ENCODE data around the gene TXNDC2. TPM values are rescaled to one million over a fixed set of nuclear protein-coding genes. Genes with fewer than 3 reads are reported as not detected.

Gene TXNDC2
- polyA plus RNA-seq, 2 donors: 0.06 TPM; not detected in 1

DNA sequence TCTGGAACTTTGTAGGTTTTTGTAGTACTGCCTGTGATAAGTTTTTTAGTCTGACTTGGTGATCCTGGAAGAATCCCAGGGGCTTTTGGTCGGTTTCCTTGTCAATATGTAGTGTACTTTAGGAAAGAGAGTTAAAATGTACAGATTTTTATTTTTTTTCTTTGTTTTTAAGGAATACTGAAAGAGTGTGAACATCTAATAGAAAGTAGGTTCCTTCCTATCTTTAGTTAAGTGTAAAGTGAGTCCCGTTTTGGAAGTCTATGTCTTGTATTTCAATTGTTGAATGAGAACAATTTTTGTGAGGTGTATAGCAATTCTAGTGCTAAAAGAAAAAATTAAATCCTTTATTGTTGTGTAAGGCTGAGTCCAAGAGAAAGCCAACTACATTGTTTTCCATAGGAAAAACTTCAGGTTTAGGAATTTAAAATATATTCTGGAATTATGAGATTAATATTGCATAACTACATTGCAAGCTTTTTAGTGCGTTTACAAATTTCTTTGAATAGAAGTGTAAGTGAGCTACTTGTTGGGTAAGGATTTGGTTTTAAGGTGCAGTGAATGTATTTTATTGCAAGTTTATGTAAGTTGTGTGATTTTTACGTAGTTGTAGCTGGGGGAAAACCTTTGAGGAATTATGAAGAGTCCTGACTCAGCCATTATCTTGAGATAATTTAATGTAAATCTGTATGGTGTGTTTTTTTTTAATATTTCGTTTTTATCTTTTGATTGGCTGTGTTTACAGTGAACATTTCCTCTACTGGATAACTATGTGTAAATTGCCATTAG is 29.7 kb downstream of the TXNDC2 start:
- 5 to 8% methylated on average over 5 of the region's 5 CpGs for WGBS, 2 donors
- Histone ChIP-seq H3K4me3 (ENCODE audit: low read depth in 1 of 2, low read length in 2 of 2) (peak overlapping the region; percentile 85 to 90), H3K4me1 (ENCODE audit: control insufficient read depth in 2 of 2, insufficient read depth in 2 of 2, low read length in 1 of 2) (peaks cover 2 to 7% of the 10 kb centered on the region in 2 donors), H3K27ac (ENCODE audit: low read depth in 2 of 2, low read length in 1 of 2) (peak overlapping the region; percentile 98 to 100), H3K36me3 (ENCODE audit: control insufficient read depth in 2 of 2, insufficient read depth in 2 of 2, low read length in 1 of 2) (no peaks in the 10 kb centered on the region), H3K9me3 (ENCODE audit: control insufficient read depth in 2 of 2, insufficient read depth in 1 of 2, low read depth in 1 of 2, low read length in 1 of 2) (no peaks in the 10 kb centered on the region), H3K27me3 (ENCODE audit: control insufficient read depth in 1 of 2, insufficient read depth in 2 of 2, low read length in 2 of 2) (no peaks in the 10 kb centered on the region)

DNA sequence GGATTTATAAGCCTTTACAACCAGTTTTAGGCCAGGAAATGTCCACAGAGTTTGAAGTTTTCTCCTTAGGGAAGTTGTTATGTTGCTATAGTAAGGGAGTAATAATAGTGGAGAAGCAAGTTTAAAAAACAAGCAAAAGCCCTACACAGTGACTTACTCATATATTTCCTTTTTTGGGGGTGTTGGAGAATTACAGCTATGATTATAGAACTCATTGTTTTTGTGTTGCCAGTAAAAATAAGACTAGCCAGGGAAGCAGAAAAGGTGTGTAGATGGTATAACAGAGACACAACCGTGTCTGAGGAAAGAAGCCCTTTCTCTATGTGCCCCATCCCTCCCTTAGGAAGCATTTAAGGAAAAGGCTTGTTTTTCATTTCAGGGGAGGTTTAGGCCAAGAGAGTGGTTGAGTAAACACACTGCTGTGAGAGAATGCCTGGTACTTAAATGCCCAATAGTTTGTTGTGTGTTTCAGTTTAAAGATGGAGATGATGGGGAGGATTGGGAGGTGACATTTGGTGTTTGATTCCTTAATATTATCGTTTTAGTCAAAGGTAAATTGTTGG is 30.4 kb downstream of the TXNDC2 start:
- Histone ChIP-seq H3K4me1 (ENCODE audit: control insufficient read depth in 2 of 2, insufficient read depth in 2 of 2, low read length in 1 of 2) (peaks cover 2 to 8% of the 10 kb centered on the region in 2 donors), H3K4me3 (ENCODE audit: low read depth in 1 of 2, low read length in 2 of 2) (peak overlapping the region in 1 of 2 donors; percentile 90), H3K27ac (ENCODE audit: low read depth in 2 of 2, low read length in 1 of 2) (peak overlapping the region; percentile 52 to 73), H3K9me3 (ENCODE audit: control insufficient read depth in 2 of 2, insufficient read depth in 1 of 2, low read depth in 1 of 2, low read length in 1 of 2) (no peaks in the 10 kb centered on the region), H3K27me3 (ENCODE audit: control insufficient read depth in 1 of 2, insufficient read depth in 2 of 2, low read length in 2 of 2) (no peaks in the 10 kb centered on the region), H3K36me3 (ENCODE audit: control insufficient read depth in 2 of 2, insufficient read depth in 2 of 2, low read length in 1 of 2) (no peaks in the 10 kb centered on the region)
- 4 to 5% methylated on average over 2 of the region's 2 CpGs for WGBS, 2 donors

DNA sequence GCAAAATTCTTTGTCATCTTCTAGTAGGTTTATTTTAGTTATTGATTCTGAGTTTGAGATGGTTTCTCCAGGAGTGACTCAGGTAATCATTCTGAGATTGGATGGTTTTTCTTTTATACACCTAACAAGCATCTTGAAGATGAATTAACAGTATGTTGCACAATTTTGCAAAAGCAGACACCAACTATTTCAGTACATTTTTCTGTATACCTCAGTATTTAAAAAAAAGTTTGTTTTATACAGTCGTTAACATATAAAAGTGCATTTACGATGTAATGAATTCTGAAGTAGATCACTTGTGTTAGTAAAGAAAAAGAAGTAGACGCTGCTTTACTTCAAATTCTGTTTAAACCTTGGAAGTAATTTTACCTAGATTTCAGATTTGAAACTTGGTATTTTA is 31.0 kb downstream of the TXNDC2 start:
- Histone ChIP-seq H3K4me3 (ENCODE audit: low read depth in 1 of 2, low read length in 2 of 2) (no peak overlapping the region), H3K36me3 (ENCODE audit: control insufficient read depth in 2 of 2, insufficient read depth in 2 of 2, low read length in 1 of 2) (no peaks in the 10 kb centered on the region), H3K27me3 (ENCODE audit: control insufficient read depth in 1 of 2, insufficient read depth in 2 of 2, low read length in 2 of 2) (no peaks in the 10 kb centered on the region), H3K9me3 (ENCODE audit: control insufficient read depth in 2 of 2, insufficient read depth in 1 of 2, low read depth in 1 of 2, low read length in 1 of 2) (no peaks in the 10 kb centered on the region), H3K27ac (ENCODE audit: low read depth in 2 of 2, low read length in 1 of 2) (no peak overlapping the region), H3K4me1 (ENCODE audit: control insufficient read depth in 2 of 2, insufficient read depth in 2 of 2, low read length in 1 of 2) (peaks cover 2 to 8% of the 10 kb centered on the region in 2 donors)
- 71 to 73% methylated on average over 3 of the region's 3 CpGs for WGBS, 2 donors

DNA sequence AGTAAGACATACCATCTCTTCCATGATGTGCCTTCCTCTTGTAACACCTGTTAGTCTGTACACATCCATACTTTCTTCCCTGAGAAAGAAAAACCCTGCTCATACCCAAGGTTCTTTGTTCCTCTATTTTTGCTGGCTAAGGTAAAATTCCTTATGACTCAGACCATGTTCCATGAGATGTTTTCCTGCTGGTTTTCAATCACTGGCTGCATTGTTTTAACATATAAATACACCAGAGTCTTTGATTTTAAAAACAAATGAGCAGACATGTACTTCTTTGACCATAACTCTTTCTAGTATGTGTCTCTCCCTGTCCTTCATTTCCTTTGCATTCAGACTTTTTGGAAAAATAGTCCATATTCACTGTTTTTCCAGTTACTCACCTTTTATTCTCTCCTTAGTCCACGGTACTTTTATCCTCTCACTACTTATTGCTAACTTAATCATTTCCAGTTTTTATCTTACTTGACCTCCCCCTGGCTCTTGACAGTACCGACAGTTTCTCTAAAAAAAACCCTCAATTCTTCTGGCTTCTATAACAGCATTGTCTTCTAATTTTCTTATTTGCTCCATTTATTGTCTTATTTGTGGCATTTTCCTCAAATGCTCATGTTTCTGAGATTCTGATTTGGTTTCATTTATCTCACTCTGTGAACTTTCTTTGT is 32.4 kb downstream of the TXNDC2 start:
- no peak overlapping the region for H3K4me3 ChIP-seq (ENCODE audit: low read depth in 1 of 2, low read length in 2 of 2)
- no peak overlapping the region for H3K27ac ChIP-seq (ENCODE audit: low read depth in 2 of 2, low read length in 1 of 2)
- H3K4me1 ChIP-seq (ENCODE audit: control insufficient read depth in 2 of 2, insufficient read depth in 2 of 2, low read length in 1 of 2): peaks cover 2 to 8% of the 10 kb centered on the region in 2 donors
- no peaks in the 10 kb centered on the region for H3K27me3 ChIP-seq (ENCODE audit: control insufficient read depth in 1 of 2, insufficient read depth in 2 of 2, low read length in 2 of 2)
- no peaks in the 10 kb centered on the region for H3K9me3 ChIP-seq (ENCODE audit: control insufficient read depth in 2 of 2, insufficient read depth in 1 of 2, low read depth in 1 of 2, low read length in 1 of 2)
- no peaks in the 10 kb centered on the region for H3K36me3 ChIP-seq (ENCODE audit: control insufficient read depth in 2 of 2, insufficient read depth in 2 of 2, low read length in 1 of 2)
- 18 to 26% methylated on average over 2 of the region's 2 CpGs for WGBS, 2 donors

DNA sequence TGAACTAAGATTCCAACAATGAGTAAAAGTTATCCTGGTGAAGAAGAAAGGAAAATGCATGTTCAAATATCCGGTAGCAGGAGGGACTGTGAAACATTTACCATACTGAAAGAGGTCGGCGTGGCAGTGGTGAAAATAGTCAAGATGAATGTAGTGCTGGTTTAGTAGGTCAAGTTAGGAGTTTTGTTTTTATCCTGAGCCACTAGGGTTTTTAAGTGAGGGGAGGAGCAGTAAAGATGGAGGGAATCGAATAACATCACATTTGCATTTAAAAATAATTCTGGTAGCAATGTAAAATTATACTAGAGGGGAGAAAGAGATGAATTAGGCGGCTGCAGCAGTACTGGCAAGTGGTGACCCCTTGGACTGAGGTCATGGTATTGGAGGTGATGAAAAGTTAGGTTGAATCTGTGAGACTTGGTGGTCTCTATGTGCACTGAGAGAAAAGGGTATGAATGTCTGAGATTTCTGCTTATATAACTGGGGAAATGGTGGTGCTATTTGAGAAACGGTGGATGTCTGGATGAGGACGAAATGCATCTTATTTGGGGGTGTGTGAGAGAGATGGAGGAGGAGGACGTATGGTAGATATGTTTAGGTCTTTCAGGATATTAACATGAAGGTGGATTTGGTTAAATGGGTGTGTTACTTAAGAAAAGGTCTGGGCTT is 33.9 kb downstream of the TXNDC2 start:
- H3K4me1 ChIP-seq (ENCODE audit: control insufficient read depth in 2 of 2, insufficient read depth in 2 of 2, low read length in 1 of 2): peaks cover 2 to 8% of the 10 kb centered on the region in 2 donors
- no peaks in the 10 kb centered on the region for H3K36me3 ChIP-seq (ENCODE audit: control insufficient read depth in 2 of 2, insufficient read depth in 2 of 2, low read length in 1 of 2)
- no peaks in the 10 kb centered on the region for H3K9me3 ChIP-seq (ENCODE audit: control insufficient read depth in 2 of 2, insufficient read depth in 1 of 2, low read depth in 1 of 2, low read length in 1 of 2)
- H3K27ac ChIP-seq (ENCODE audit: low read depth in 2 of 2, low read length in 1 of 2): no peak overlapping the region
- no peaks in the 10 kb centered on the region for H3K27me3 ChIP-seq (ENCODE audit: control insufficient read depth in 1 of 2, insufficient read depth in 2 of 2, low read length in 2 of 2)
- WGBS, 2 donors: 68 to 69% methylated on average over 8 of the region's 8 CpGs
- no peak overlapping the region for H3K4me3 ChIP-seq (ENCODE audit: low read depth in 1 of 2, low read length in 2 of 2)

DNA sequence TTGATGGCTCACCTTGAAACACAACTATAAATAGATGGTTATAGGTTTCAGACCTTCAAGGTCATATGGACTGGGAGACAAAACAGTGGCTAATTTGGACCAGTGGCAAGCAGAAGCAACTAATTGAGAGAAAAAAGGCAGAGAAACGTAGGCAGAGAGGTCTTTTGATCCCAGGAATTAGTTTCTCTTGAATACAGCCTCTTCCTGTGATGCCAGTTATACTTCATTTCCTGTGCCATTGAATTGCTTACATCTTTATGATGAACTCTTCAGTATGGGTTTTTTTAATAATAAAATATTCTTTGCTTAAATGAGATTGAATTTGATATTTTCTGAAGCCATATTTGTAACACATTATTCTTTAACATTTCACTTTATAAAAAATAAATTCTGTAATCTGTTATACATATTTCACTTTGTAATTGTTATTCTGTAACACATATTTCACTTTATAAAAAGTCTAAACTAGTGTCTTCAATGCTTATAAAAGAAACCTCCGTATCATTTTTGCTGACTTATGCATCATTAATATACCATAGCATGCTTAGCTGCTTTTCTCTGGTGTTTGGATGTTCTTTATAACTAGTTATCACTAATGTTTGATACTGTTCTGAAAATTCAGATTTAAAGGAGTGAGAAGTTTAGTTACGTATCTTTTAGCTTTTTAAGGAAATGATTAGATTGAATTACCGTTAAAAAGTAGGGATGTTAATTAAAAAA is 37.0 kb downstream of the TXNDC2 start:
- H3K27me3 ChIP-seq (ENCODE audit: control insufficient read depth in 1 of 2, insufficient read depth in 2 of 2, low read length in 2 of 2): no peaks in the 10 kb centered on the region
- no peak overlapping the region for H3K27ac ChIP-seq (ENCODE audit: low read depth in 2 of 2, low read length in 1 of 2)
- H3K4me1 ChIP-seq (ENCODE audit: control insufficient read depth in 2 of 2, insufficient read depth in 2 of 2, low read length in 1 of 2): peaks cover 2 to 8% of the 10 kb centered on the region in 2 donors

DNA sequence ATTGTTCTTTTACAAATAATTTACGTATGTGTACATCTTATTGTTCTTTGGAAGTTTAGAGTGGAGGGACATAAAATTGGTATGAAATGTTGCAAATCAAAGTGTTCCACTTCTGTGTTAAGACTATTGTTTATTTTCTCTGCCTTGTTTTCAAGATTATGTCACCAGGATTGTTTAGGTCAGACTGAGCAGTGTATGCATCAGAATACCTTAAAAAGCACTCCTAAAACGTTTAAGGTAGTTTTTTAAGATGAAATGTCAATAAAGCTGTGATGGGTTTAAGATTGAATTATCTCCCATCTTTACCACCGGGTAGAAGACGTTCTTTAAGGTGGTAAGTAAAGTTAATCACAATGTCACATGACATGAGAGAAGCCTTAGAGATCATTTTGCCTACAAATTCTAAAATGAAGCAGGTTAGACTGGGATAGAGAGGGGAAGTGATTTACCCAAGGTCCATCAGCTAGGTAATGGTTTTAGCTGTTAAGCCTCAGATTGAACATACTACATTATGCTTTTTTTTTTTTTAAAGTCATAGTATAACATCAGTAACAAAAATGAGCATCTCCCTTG is 38.7 kb downstream of the TXNDC2 start:
- peaks cover 0 to 5% of the 10 kb centered on the region in 2 donors for H3K4me1 ChIP-seq (ENCODE audit: control insufficient read depth in 2 of 2, insufficient read depth in 2 of 2, low read length in 1 of 2)
- 29 to 31% methylated on average over 4 of the region's 4 CpGs for WGBS, 2 donors

More for the DNA sequence above, 37.0 kb downstream of the TXNDC2 start:
- WGBS, 2 donors: 49 to 55% methylated on average over 4 of the region's 4 CpGs
- Histone ChIP-seq H3K36me3 (ENCODE audit: control insufficient read depth in 2 of 2, insufficient read depth in 2 of 2, low read length in 1 of 2) (no peaks in the 10 kb centered on the region), H3K9me3 (ENCODE audit: control insufficient read depth in 2 of 2, insufficient read depth in 1 of 2, low read depth in 1 of 2, low read length in 1 of 2) (no peaks in the 10 kb centered on the region), H3K4me3 (ENCODE audit: low read depth in 1 of 2, low read length in 2 of 2) (no peak overlapping the region)

DNA sequence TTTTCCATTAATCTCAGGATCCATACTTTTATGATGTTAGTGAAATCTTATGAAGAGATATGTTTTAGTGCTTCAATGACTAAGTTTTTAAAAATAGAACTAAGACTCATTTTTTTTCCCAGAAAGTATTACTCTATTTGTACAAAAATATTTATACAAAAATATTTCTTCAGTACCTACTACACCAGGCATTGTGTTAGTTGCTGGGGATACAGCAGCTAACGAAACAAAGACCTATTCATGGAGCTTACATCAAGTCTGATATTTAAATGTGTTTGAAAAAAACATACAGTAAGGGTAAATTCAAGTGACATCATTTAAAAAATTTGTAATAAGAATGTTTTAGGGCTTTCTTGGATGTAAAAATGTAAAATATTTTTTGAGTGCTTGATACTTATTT is 39.6 kb downstream of the TXNDC2 start:
- Histone ChIP-seq H3K27ac (ENCODE audit: low read depth in 2 of 2, low read length in 1 of 2) (no peak overlapping the region), H3K4me1 (ENCODE audit: control insufficient read depth in 2 of 2, insufficient read depth in 2 of 2, low read length in 1 of 2) (peaks cover 0 to 1% of the 10 kb centered on the region in 2 donors), H3K36me3 (ENCODE audit: control insufficient read depth in 2 of 2, insufficient read depth in 2 of 2, low read length in 1 of 2) (no peaks in the 10 kb centered on the region), H3K4me3 (ENCODE audit: low read depth in 1 of 2, low read length in 2 of 2) (no peak overlapping the region), H3K9me3 (ENCODE audit: control insufficient read depth in 2 of 2, insufficient read depth in 1 of 2, low read depth in 1 of 2, low read length in 1 of 2) (no peaks in the 10 kb centered on the region), H3K27me3 (ENCODE audit: control insufficient read depth in 1 of 2, insufficient read depth in 2 of 2, low read length in 2 of 2) (no peaks in the 10 kb centered on the region)
- WGBS, 2 donors: 63 to 70% methylated on average over 1 of the region's 1 CpG

More for the DNA sequence above, 38.7 kb downstream of the TXNDC2 start:
- Histone ChIP-seq H3K9me3 (ENCODE audit: control insufficient read depth in 2 of 2, insufficient read depth in 1 of 2, low read depth in 1 of 2, low read length in 1 of 2) (no peaks in the 10 kb centered on the region), H3K4me3 (ENCODE audit: low read depth in 1 of 2, low read length in 2 of 2) (no peak overlapping the region), H3K27me3 (ENCODE audit: control insufficient read depth in 1 of 2, insufficient read depth in 2 of 2, low read length in 2 of 2) (no peaks in the 10 kb centered on the region), H3K36me3 (ENCODE audit: control insufficient read depth in 2 of 2, insufficient read depth in 2 of 2, low read length in 1 of 2) (no peaks in the 10 kb centered on the region), H3K27ac (ENCODE audit: low read depth in 2 of 2, low read length in 1 of 2) (no peak overlapping the region)

DNA sequence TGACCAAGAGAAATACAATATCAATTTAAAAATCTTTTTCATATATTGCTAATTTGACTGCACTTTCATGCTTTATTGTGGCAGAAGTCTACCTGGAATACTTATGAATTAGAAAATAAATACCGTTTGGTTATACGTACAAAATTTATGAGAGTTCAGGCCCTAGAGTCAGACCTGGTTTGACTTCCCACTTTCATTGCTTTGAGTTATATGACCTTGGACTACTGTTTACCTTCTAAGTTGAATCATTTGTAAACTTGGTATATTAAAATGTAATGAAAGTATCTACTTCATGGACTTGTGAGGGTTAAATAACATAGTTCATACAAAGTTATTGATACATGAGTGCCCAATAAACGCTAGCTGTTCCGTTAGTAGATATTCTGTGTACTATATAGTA is 40.0 kb downstream of the TXNDC2 start:
- WGBS, 2 donors: 64 to 84% methylated on average over 4 of the region's 4 CpGs
- H3K9me3 ChIP-seq (ENCODE audit: control insufficient read depth in 2 of 2, insufficient read depth in 1 of 2, low read depth in 1 of 2, low read length in 1 of 2): no peaks in the 10 kb centered on the region
- no peaks in the 10 kb centered on the region for H3K36me3 ChIP-seq (ENCODE audit: control insufficient read depth in 2 of 2, insufficient read depth in 2 of 2, low read length in 1 of 2)
- H3K4me3 ChIP-seq (ENCODE audit: low read depth in 1 of 2, low read length in 2 of 2): no peak overlapping the region
- H3K27ac ChIP-seq (ENCODE audit: low read depth in 2 of 2, low read length in 1 of 2): no peak overlapping the region
- H3K27me3 ChIP-seq (ENCODE audit: control insufficient read depth in 1 of 2, insufficient read depth in 2 of 2, low read length in 2 of 2): no peaks in the 10 kb centered on the region
- no peaks in the 10 kb centered on the region for H3K4me1 ChIP-seq (ENCODE audit: control insufficient read depth in 2 of 2, insufficient read depth in 2 of 2, low read length in 1 of 2)
